Measurements from ENCODE around the gene LAMA5. TPM values are rescaled to one million over a fixed set of nuclear protein-coding genes. Genes with fewer than 3 reads are reported as not detected.

Gene LAMA5
- total and polyA plus RNA-seq, 2 experiments from 2014 or later: 201 to 298 TPM

- DNase-seq (ENCODE audit: low spot score): no peak
- Histone ChIP-seq H3K9me2 (ENCODE audit: insufficient read depth) (no peaks in the 10 kb centered on the region), H3K27me3 (ENCODE audit: insufficient read depth) (no peaks in the 10 kb centered on the region), H3K27ac (ENCODE audit: low read depth) (no peak overlapping the region), H3K4me2 (no peak overlapping the region), H3K4me3 (no peak overlapping the region), H2AFZ (no peak overlapping the region), H4K20me1 (replicated peaks; ENCODE audit: insufficient read depth) (no peaks in the 10 kb centered on the region), H3F3A (replicated peaks; ENCODE audit: low read depth) (0 out of 2 replicates have a peak, but pooled peaks cover 3% of the 10 kb centered on the region), H3K79me2 (replicated peaks; ENCODE audit: insufficient read depth) (no peaks in the 10 kb centered on the region), H3K4me1 (ENCODE audit: insufficient read depth) (no peaks in the 10 kb centered on the region), H3K36me3 (ENCODE audit: insufficient read depth) (peaks cover 16% of the 10 kb centered on the region; the same call in 1 of the 2 replicates)
- no peak overlapping the region for H3K4me3 Mint-ChIP-seq
- H3K9me3 Mint-ChIP-seq: no peaks in the 10 kb centered on the region
- peaks cover 4% of the 10 kb centered on the region for H3K27me3 Mint-ChIP-seq (ENCODE audit: insufficient read depth, low read depth, poor library complexity)
- no peak overlapping the region for H3K27ac Mint-ChIP-seq
- no peak for TF ChIP-seq ZNF114 (CRISPR knock-in tag; IDR thresholded peaks at IDR 0.05)
- no peak for TF ChIP-seq JUNB (IDR thresholded peaks at IDR 0.05; ENCODE audit: unreplicated experiment)
- no peak for ATAC-seq
- H3K36me3 Mint-ChIP-seq (ENCODE audit: low read depth): peaks cover 40% of the 10 kb centered on the region
- H3K4me1 Mint-ChIP-seq: no peaks in the 10 kb centered on the region; the same call in 2 of the 3 replicates
These were observed 82.7 kb downstream of the LAMA5 start for GRCh38 chr20:62284448-62284847.

- Mint-ChIP-seq H3K4me3 (no peak overlapping the region), H3K36me3 (ENCODE audit: low read depth) (peaks cover 41% of the 10 kb centered on the region), H3K27me3 (ENCODE audit: insufficient read depth, low read depth, poor library complexity) (peaks cover 2% of the 10 kb centered on the region), H3K27ac (no peak overlapping the region), H3K9me3 (no peaks in the 10 kb centered on the region), H3K4me1 (no peaks in the 10 kb centered on the region; the same call in 2 of the 3 replicates)
- H3K4me2 ChIP-seq: no peak overlapping the region
- no peak for ATAC-seq
- H4K20me1 ChIP-seq (replicated peaks; ENCODE audit: insufficient read depth): no peaks in the 10 kb centered on the region
- H3K36me3 ChIP-seq (ENCODE audit: insufficient read depth): peaks cover 16% of the 10 kb centered on the region; the same call in 1 of the 2 replicates
- H3K9me2 ChIP-seq (ENCODE audit: insufficient read depth): no peaks in the 10 kb centered on the region
- no peak overlapping the region for H2AFZ ChIP-seq
- H3F3A ChIP-seq (replicated peaks; ENCODE audit: low read depth): 0 out of 2 replicates have a peak, but pooled peaks cover 3% of the 10 kb centered on the region
- H3K4me3 ChIP-seq: no peak overlapping the region
- H3K27ac ChIP-seq (ENCODE audit: low read depth): no peak overlapping the region
- no peaks in the 10 kb centered on the region for H3K27me3 ChIP-seq (ENCODE audit: insufficient read depth)
- no peaks in the 10 kb centered on the region for H3K79me2 ChIP-seq (replicated peaks; ENCODE audit: insufficient read depth)
- DNase-seq (ENCODE audit: low spot score): no peak
- no peaks in the 10 kb centered on the region for H3K4me1 ChIP-seq (ENCODE audit: insufficient read depth)
- no peak for TF ChIP-seq STAT1 (IDR thresholded peaks at IDR 0.05; ENCODE audit: unreplicated experiment)
- TF ChIP-seq ZNF114 (CRISPR knock-in tag; IDR thresholded peaks at IDR 0.05): no peak
- TF ChIP-seq NANOG (IDR thresholded peaks at IDR 0.05; ENCODE audit: borderline replicate concordance): no peak
- no peak for TF ChIP-seq ZNF331 (CRISPR knock-in tag; IDR thresholded peaks at IDR 0.05; ENCODE audit: low read depth)
- no peak for TF ChIP-seq POLR2AphosphoS5 (IDR thresholded peaks at IDR 0.05; ENCODE audit: low read depth)
- TF ChIP-seq CREB1 (CRISPR knock-in tag; IDR thresholded peaks at IDR 0.05; ENCODE audit: low read depth): no peak
- TF ChIP-seq CTCF (conservative IDR thresholded peaks at IDR 0.05; ENCODE audit: low read depth in 2 of 2): no peak
- TF ChIP-seq REST (IDR thresholded peaks at IDR 0.05; ENCODE audit: unreplicated experiment): no peak
- no peak for TF ChIP-seq ZNF462 (CRISPR knock-in tag; IDR thresholded peaks at IDR 0.05)
These were observed 84.1 kb downstream of the LAMA5 start for GRCh38 chr20:62282877-62283503.

All from GM23338 (cell line).